ENCODE data around the gene RASSF1. TPM values are rescaled to one million over a fixed set of nuclear protein-coding genes. Genes with fewer than 3 reads are reported as not detected.

RASSF1 gene
- total and polyA plus RNA-seq, 2 of the 13 experiments (the other 11 are each of a cell fraction or from before 2014, with no cell fraction given): 10.2 to 27.5 TPM

DNA sequence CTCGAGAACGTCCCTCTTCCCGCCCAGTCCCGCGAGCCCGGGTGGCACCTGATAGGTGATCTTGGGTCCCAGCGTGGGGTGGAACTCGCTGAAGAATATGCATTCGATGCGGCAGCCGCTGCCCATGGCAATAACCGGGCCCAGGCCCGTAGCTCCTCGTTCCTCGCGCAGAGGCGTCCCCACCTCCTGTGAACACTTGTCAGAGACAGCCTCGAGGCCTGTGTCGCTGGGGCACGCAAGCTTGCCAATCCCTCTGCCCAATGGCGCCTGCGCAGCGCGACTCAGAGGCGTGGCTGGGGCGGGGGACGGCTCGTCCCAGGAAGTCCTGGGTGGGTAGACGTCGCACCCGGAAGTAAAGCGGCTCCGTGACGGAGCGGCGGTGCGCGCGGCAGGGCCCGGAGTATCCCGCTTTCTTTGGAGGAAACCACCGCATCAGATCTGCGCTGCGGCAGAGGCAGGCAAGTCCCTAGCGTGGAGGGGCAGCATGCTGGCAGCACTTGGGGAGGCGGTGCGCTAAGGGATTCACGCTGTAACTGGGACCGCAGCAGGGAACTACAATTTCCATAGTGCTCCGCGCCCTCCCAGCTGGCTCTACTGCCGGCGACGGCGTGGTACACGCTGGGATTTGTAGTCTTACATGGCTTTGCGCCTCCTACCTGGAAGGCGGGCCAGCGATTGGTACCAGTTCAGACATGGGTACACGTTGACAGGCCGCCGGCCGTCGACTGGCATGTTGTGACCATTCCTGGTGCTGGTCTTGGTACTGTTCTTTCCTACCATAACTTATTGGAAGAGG is 10.1 kb upstream of the RASSF1 start, which contains the start of the genes CYB561D2 and NPRL2 (continued):
- TF ChIP-seq ZNF670 (CRISPR knock-in tag; IDR thresholded peaks at IDR 0.05; ENCODE audit: borderline replicate concordance) (peak; percentile 51; the same call in 1 of the 2 replicates), ZNF12 (CRISPR knock-in tag; IDR thresholded peaks at IDR 0.05) (0 out of 2 replicates have a peak, but pooled peaks have one; percentile 64), CBX5 (CRISPR knock-in tag; IDR thresholded peaks at IDR 0.05; ENCODE audit: borderline replicate concordance) (0 out of 2 replicates have a peak, but pooled peaks have one; percentile 37), KLF11 (CRISPR knock-in tag; IDR thresholded peaks at IDR 0.05) (peak; percentile 95), ZNF432 (CRISPR knock-in tag; IDR thresholded peaks at IDR 0.05; ENCODE audit: borderline replicate concordance) (no peak), ERF (CRISPR knock-in tag; IDR thresholded peaks at IDR 0.05) (peak; percentile 95), ZBTB38 (CRISPR knock-in tag; IDR thresholded peaks at IDR 0.05) (peak; percentile 86), ZNF563 (CRISPR knock-in tag; IDR thresholded peaks at IDR 0.05) (peak; percentile 89; the same call in 1 of the 2 replicates), SCMH1 (CRISPR knock-in tag; IDR thresholded peaks at IDR 0.05; ENCODE audit: borderline replicate concordance) (no peak), ZNF430 (CRISPR knock-in tag; IDR thresholded peaks at IDR 0.05) (peak; percentile 91), NR2C2 (CRISPR knock-in tag; IDR thresholded peaks at IDR 0.05; ENCODE audit: borderline replicate concordance) (peak; percentile 98), ZNF136 (CRISPR knock-in tag; IDR thresholded peaks at IDR 0.05; ENCODE audit: low read depth) (no peak), KLF9 (CRISPR knock-in tag; IDR thresholded peaks at IDR 0.05; ENCODE audit: low read depth) (peak; percentile 82; the same call in 1 of the 2 replicates), RARG (CRISPR knock-in tag; IDR thresholded peaks at IDR 0.05; ENCODE audit: low read depth) (no peak), SMAD3 (CRISPR knock-in tag; IDR thresholded peaks at IDR 0.05) (peak; percentile 71), JDP2 (CRISPR knock-in tag; IDR thresholded peaks at IDR 0.05; ENCODE audit: borderline replicate concordance) (no peak), ZNF558 (CRISPR knock-in tag; IDR thresholded peaks at IDR 0.05; ENCODE audit: borderline replicate concordance) (peak; percentile 97), TOPORS (CRISPR knock-in tag; IDR thresholded peaks at IDR 0.05) (peak; percentile 99), ZNF616 (CRISPR knock-in tag; IDR thresholded peaks at IDR 0.05; ENCODE audit: low read depth) (peak; percentile 97), ARNTL (CRISPR knock-in tag; IDR thresholded peaks at IDR 0.05) (peak; percentile 58), ZNF383 (CRISPR knock-in tag; IDR thresholded peaks at IDR 0.05; ENCODE audit: borderline replicate concordance) (no peak), ZNF644 (CRISPR knock-in tag; IDR thresholded peaks at IDR 0.05; ENCODE audit: low read depth) (no peak)
- TF ChIP-seq, protein P1, sequence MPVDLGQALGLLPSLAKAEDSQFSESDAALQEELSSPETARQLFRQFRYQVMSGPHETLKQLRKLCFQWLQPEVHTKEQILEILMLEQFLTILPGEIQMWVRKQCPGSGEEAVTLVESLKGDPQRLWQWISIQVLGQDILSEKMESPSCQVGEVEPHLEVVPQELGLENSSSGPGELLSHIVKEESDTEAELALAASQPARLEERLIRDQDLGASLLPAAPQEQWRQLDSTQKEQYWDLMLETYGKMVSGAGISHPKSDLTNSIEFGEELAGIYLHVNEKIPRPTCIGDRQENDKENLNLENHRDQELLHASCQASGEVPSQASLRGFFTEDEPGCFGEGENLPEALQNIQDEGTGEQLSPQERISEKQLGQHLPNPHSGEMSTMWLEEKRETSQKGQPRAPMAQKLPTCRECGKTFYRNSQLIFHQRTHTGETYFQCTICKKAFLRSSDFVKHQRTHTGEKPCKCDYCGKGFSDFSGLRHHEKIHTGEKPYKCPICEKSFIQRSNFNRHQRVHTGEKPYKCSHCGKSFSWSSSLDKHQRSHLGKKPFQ (CRISPR knock-in tag; IDR thresholded peaks at IDR 0.05; ENCODE audit: insufficient replicate concordance): peak; percentile 92
- TF ChIP-seq, protein P2, sequence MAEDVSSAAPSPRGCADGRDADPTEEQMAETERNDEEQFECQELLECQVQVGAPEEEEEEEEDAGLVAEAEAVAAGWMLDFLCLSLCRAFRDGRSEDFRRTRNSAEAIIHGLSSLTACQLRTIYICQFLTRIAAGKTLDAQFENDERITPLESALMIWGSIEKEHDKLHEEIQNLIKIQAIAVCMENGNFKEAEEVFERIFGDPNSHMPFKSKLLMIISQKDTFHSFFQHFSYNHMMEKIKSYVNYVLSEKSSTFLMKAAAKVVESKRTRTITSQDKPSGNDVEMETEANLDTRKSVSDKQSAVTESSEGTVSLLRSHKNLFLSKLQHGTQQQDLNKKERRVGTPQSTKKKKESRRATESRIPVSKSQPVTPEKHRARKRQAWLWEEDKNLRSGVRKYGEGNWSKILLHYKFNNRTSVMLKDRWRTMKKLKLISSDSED (CRISPR knock-in tag; IDR thresholded peaks at IDR 0.05): peak; percentile 92; the same call in 1 of the 2 replicates
- TF ChIP-seq, protein P3, sequence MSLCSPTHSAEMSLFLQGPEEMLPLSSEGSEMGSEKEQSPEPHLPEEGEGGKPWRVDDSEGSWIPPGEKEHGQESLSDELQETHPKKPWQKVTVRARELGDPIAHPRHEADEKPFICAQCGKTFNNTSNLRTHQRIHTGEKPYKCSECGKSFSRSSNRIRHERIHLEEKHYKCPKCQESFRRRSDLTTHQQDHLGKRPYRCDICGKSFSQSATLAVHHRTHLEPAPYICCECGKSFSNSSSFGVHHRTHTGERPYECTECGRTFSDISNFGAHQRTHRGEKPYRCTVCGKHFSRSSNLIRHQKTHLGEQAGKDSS (CRISPR knock-in tag; IDR thresholded peaks at IDR 0.05; ENCODE audit: borderline replicate concordance, low read depth): peak; percentile 63; the same call in 1 of the 2 replicates
- TF ChIP-seq, protein P4, sequence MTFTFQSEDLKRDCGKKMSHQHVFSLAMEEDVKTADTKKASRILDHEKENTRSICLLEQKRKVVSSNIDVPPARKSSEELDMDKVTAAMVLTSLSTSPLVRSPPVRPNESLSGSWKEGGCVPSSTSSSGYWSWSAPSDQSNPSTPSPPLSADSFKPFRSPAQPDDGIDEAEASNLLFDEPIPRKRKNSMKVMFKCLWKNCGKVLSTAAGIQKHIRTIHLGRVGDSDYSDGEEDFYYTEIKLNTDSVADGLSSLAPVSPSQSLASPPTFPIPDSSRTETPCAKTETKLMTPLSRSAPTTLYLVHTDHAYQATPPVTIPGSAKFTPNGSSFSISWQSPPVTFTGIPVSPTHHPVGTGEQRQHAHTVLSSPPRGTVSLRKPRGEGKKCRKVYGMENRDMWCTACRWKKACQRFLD (CRISPR knock-in tag; IDR thresholded peaks at IDR 0.05; ENCODE audit: borderline replicate concordance): peak; percentile 86; the same call in 1 of the 2 replicates
